LNCaP clone FGC (cell line): ENCODE data around the gene HOXC13.
A peak's percentile ranks its signal among the peaks of the same experiment; 100 is the strongest.

ENCODE experiments used
- DNase-seq: peaks from one replicate; pipeline ENCODE4 v3.0.0-alpha.2; 2011; ENCODE audit warnings: low read depth
- H3K4me3 ChIP-seq: 2 replicates; pipeline ENCODE4 v1.5.1; 2011; ENCODE audit warnings: mild to moderate bottlenecking, low read depth, low read length, control low read depth
- TF ChIP-seq, protein P1 (sequence below): IDR thresholded peaks from 2 replicates; pipeline ENCODE4 v1.5.1; 2012; ENCODE audit warnings: mild to moderate bottlenecking; ENCODE audit not compliant: control insufficient read depth, insufficient read depth; ENCODE audit errors: extremely low read depth

The HOXC13 gene

DNA sequence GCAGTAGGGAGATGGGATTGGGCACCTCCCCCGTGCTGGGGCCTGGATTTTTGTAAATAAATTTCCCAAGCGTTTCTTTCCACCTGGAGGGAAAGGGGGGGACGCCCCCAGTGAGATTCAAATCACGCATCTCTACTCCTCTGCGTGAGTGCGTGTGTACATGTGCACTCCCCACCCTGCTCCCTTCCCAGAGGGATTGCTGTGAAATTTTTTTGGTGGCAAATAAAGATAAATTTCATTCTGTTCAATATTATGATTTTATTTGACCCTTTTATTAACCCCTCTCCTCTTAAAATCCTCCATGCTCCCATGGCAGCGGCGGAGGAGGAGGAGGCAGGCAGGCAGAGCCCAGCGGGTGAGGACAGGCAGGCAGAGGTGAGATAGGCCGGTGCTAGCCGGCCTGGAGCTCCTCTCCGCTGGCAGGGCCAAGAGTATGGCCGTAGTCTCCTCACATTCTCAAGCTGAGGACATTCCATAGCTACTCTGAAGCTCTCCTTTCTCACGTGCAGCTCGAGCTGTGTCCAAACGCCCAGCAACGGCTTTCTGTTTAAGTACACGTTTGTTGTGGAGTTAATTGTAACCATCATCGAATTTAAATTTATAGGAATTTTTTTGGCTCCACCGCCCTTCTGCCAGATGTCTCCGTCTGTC lies 37.7 kb downstream of the HOXC13 start:
- DNase-seq, result no peak
- TF ChIP-seq, protein P1, sequence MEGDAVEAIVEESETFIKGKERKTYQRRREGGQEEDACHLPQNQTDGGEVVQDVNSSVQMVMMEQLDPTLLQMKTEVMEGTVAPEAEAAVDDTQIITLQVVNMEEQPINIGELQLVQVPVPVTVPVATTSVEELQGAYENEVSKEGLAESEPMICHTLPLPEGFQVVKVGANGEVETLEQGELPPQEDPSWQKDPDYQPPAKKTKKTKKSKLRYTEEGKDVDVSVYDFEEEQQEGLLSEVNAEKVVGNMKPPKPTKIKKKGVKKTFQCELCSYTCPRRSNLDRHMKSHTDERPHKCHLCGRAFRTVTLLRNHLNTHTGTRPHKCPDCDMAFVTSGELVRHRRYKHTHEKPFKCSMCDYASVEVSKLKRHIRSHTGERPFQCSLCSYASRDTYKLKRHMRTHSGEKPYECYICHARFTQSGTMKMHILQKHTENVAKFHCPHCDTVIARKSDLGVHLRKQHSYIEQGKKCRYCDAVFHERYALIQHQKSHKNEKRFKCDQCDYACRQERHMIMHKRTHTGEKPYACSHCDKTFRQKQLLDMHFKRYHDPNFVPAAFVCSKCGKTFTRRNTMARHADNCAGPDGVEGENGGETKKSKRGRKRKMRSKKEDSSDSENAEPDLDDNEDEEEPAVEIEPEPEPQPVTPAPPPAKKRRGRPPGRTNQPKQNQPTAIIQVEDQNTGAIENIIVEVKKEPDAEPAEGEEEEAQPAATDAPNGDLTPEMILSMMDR, result no peak
- H3K4me3 ChIP-seq, result no peak overlapping the region

DNA sequence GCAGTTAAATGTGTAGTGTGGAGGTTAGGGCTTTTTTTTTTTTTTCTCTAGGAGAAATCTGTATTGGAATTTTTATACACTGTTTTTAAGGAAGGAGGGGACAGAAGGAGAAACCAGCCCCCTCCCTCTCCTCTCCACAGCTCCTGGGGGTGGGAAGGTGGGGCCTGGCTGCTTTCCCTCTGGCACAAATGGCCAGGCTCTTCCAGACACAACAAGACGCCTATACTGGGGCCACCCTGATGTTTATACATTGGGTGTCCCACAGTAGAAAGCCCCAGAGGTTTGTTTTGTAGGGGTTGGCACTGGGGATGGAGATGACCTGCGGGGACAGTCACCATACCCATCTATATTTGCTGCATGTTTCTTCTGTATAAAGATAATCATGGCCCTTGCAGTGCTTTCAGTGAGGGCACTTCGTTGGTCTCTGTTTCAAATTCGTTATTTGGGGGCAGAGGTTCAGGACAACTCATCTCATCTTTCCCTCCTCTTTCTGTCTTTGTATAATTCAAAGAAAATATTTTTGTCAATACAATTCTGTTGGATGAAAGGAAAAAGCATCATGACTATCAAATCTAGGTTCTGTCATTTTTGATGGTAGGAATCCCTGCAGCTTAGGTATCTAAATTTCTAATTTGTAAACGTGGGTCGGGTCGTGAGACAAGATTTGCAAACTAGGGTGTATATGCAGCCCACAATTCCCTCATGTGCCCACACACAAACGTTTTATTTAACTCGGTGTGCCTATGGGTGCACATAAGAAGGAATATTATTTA lies 38.4 kb downstream of the HOXC13 start:
- no peak for DNase-seq
- TF ChIP-seq, protein P1, result no peak
- no peak overlapping the region for H3K4me3 ChIP-seq

DNA sequence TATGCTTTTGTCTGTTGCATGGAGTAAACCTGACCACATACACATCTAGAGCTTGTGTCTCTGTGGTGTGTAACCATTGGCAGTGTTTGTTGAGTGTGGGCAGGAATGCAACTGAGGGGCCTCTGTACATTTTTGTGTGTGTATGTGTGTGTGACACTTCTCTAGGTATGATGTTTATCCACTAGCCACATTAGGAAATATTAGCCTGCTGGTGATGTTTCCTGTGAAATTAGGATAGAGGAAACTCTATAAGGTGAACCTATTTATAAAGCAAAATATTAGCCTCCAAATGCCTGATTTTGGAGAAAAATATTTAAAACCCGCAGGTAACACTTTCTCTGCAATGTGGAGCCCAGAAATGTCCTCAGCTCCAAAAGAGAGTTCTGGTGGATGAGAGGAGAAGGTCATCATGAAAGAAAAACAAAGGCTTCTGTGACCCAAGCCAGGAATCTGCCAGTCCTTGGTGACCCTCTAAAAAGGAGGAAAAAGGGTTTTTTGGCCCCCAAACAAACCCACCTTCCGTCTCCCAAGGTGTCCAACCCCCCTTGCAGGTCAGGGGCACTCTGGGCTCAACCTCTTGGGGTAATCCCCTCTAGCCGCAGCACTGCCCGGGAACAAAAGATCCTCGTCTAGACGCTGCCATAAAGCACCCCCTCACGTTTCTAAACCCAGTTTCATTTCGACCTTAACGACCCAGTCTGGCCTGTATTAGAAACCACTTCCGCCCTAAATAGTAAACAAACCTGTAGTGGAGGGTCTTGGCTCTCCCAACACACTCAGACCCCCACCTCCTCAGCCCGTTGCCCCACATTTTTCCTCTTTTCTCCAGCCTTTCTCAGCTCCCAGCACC lies 39.2 kb downstream of the HOXC13 start:
- H3K4me3 ChIP-seq, result peak overlapping the region; percentile 33
- TF ChIP-seq, protein P1, result no peak
- no peak for DNase-seq

DNA sequence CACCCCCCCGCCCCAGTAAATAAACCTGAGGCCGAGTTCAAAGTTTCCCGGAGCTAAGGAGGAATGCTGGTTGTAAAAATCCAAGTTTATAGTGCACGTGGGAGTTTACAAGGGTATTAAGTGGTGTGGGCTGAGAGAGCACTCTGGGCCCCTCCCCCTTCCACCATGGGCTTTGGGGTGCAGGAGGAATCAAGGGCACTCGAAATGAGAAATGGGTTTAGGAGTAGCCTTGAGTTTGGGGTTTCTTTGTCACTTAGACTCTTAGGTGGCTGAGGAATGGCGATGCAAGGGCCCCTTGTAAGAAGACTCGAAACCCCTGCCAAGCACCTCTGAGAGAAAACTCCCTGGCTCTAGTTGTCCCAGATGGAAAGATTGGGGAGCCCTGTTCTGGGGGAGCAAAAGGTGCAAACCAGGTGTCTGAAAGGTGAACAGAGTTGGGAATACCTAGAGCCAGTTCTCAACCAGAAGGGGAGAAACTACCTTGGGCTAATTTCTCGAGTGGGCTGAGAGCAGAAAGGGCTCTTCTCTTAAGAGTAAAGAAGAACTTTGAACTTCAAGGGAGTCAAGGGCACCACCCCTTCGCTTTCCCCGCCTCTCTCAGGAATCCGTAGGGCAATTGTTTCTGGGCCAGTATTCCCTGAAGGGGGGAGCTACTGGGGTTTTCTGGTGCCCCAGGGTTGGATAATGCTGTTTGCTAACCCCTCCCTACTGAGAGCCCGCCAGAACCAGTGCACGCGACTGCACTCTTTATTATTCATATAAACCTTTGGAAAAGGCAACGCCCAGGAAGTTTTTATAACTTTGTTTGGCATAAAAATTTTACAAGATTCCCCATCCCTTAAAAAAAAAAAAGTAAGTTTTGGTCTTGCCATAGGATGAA lies 40.1 kb downstream of the HOXC13 start:
- TF ChIP-seq, protein P1, result no peak
- peak overlapping the region; percentile 34 for H3K4me3 ChIP-seq
- DNase-seq, result peak; percentile 93

DNA sequence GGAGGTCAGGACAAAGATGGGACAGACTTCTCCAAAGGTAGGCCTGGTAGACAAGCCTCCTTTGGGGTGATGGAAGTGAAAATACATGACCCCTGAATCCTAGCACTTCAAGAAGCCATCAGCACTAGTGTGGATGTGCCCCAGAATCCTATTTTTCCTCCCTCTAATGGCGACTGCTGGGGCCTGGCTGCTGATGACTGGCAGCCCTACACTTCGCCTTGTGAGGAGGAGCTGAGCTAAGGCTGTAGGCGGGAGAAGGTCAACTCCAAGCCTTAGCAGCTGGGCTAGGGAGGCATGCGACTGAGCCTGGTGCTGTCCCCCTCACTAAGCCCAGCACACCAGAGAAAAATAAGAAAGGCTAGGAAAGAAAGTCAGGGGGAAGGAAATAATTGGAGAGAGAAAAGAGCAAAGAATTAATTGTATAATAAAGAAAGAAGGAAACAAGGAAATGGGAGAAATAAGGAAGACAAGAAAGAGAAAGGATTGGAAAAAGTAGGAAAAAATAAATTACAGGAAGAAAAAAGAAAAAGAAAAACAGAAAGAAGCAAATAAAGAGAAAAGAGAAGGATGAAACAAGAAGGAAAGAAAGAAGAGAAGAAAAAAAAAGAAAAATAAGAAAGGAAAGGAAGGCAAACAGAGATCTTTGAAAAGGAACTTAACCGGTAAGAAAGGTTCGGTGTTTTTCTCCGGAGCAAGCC lies 41.6 kb downstream of the HOXC13 start:
- DNase-seq, result no peak
- H3K4me3 ChIP-seq, result no peak overlapping the region
- TF ChIP-seq, protein P1, result no peak

DNA sequence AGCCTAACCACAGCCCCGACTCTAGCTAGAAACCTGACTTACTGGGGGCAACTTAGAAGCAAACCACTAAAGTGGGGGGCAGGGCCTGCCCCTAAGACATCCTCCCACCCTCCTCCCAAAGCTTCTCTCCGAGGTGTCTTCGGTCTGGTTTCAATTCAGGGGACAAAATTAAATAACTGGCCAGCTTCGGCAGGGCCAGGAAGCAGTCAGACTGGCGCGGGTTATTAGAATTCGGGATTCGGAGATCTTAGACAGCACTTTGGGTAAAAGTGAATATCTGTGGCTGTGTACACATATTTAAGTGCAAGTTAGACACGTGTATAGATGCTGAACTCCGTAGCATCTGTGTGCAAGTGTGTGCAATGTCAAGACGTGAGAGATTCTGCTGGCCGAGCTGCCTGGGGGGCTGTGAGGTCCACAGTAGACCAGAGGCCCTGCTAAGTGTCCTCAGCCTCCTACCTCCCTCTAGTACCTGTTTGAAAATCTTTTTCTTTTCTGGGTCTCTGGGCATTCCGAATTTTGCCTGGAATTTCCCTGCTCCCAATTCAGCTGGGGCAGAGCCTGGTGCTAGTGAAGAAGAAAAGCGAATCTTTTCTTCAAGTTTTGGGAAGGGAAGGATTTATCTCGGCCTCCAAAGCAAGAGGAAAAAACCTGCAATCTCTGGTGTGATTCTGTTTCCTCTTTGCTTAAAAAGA lies 42.3 kb downstream of the HOXC13 start:
- H3K4me3 ChIP-seq, result no peak overlapping the region
- DNase-seq, result no peak

More for the DNA sequence above, 42.3 kb downstream of the HOXC13 start:
- TF ChIP-seq, protein P1, result no peak
